ENCODE data around the gene NTM.

DNA sequence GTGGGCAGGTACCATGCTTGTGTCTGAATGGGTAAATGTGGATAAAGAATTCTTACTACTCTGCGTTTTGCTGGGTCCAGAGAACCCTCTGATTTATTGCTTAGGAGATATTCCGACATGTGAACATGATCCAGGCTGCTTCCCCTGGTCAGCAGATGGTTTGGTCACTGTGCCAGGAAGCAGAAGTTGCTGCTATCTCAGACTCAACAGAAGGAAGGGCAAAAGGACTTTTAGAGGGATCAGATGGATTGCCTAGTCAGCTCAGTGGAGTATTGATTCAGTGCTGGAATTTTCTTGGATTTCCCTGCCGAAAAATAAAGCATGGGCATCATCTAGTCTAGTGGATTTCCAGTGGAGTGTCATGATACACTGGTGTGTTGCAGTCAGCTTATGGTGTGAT lies 440.1 kb downstream of the NTM start:
- no peak for TF ChIP-seq PAX5 (IDR thresholded peaks at IDR 0.05; ENCODE audit: insufficient read depth, low read length, severe bottlenecking)
- no peak for TF ChIP-seq POLR2AphosphoS5 (IDR thresholded peaks at IDR 0.05; ENCODE audit: low read depth, low read length)

Data from GM12891 (cell line).